Liver (tissue), 9 donors: ENCODE data around the gene GLIS1. TPM values are rescaled to one million over a fixed set of nuclear protein-coding genes. Genes with fewer than 3 reads are reported as not detected.

ENCODE experiments used
- DNase-seq: peaks from one replicate; pipeline ENCODE4 v3.0.0-alpha.2; 2017; ENCODE audit warnings: low spot score
- H3K27ac ChIP-seq, 2 donors: one replicate each; pipeline ENCODE4 v1.7.0; 2013; ENCODE audit warnings: inconsistent platforms in 2 of 2, low read length in 2 of 2, control low read depth in 1 of 2, low read depth in 1 of 2, mild to moderate bottlenecking in 1 of 2
- H3K27me3 ChIP-seq, 4 donors: one replicate each; pipeline versions ENCODE4 v1.6.1 to v1.7.0; 2013; ENCODE audit warnings: low read length in 3 of 4, inconsistent platforms in 1 of 4, mild to moderate bottlenecking in 1 of 4, moderate library complexity in 1 of 4; ENCODE audit not compliant: control insufficient read depth in 4 of 4, insufficient read depth in 4 of 4
- H3K36me3 ChIP-seq, 4 donors: one replicate each; pipeline versions ENCODE4 v1.6.1 to v1.7.0; 2013; ENCODE audit warnings: low read length in 3 of 4, mild to moderate bottlenecking in 3 of 4, low read depth in 1 of 4, moderate library complexity in 1 of 4; ENCODE audit not compliant: control insufficient read depth in 4 of 4, insufficient read depth in 3 of 4
- H3K4me1 ChIP-seq, 4 donors: one replicate each; pipeline versions ENCODE4 v1.6.1 to v1.7.0; 2013; ENCODE audit warnings: low read length in 3 of 4, mild to moderate bottlenecking in 3 of 4, moderate library complexity in 1 of 4; ENCODE audit not compliant: control insufficient read depth in 4 of 4, insufficient read depth in 4 of 4
- H3K4me3 ChIP-seq, 3 donors: one replicate each; pipeline versions ENCODE4 v1.6.1 to v1.7.0; 2013; ENCODE audit warnings: low read length in 3 of 3, control low read depth in 1 of 3, low read depth in 1 of 3, mild to moderate bottlenecking in 1 of 3
- H3K9ac ChIP-seq, 2 donors: one replicate each; pipeline ENCODE4 v1.7.0; 2013; ENCODE audit warnings: low read length in 2 of 2, mild to moderate bottlenecking in 2 of 2, moderate library complexity in 2 of 2, control low read depth in 1 of 2, low read depth in 1 of 2
- H3K9me3 ChIP-seq, 4 donors: one replicate each; pipeline versions ENCODE4 v1.6.1 to v1.7.0; 2013; ENCODE audit warnings: low read length in 3 of 4; ENCODE audit not compliant: control insufficient read depth in 4 of 4
- ATF3 ChIP-seq: IDR thresholded peaks from 2 replicates; pipeline ENCODE4 v1.6.1; 2016; ENCODE audit warnings: antibody characterized with exemption
- EGR1 ChIP-seq, 2 donors: IDR thresholded peaks; 2 replicates each; pipeline ENCODE4 v1.6.1; 2016 to 2018; ENCODE audit warnings: antibody characterized with exemption in 2 of 2, low read depth in 2 of 2
- FOXA2 ChIP-seq: IDR thresholded peaks from 2 replicates; pipeline ENCODE4 v1.6.1; 2016; ENCODE audit warnings: antibody characterized with exemption
- GABPA ChIP-seq, 2 donors: IDR thresholded peaks in 1 of 2; conservative IDR thresholded peaks in 1 of 2; 2 replicates each; pipeline ENCODE4 v1.6.1; 2016; ENCODE audit warnings: antibody characterized with exemption in 2 of 2, mild to moderate bottlenecking in 1 of 2, moderate library complexity in 1 of 2
- HNF4A ChIP-seq, 2 donors: conservative IDR thresholded peaks; 2 replicates each; pipeline ENCODE4 v1.6.1; 2016; ENCODE audit warnings: antibody characterized with exemption in 2 of 2, mild to moderate bottlenecking in 2 of 2
- JUND ChIP-seq, 2 donors: IDR thresholded peaks; 2 replicates each; pipeline ENCODE4 v1.6.1; 2016; ENCODE audit warnings: antibody characterized with exemption in 2 of 2
- MAX ChIP-seq: IDR thresholded peaks from 2 replicates; pipeline ENCODE4 v1.6.1; 2016; ENCODE audit warnings: antibody characterized with exemption
- RAD21 ChIP-seq, 2 donors: IDR thresholded peaks; 2 replicates each; pipeline ENCODE4 v1.6.1; 2016; ENCODE audit warnings: antibody characterized with exemption in 2 of 2, mild to moderate bottlenecking in 2 of 2
- RXRA ChIP-seq, 2 donors: IDR thresholded peaks; 2 replicates each; pipeline ENCODE4 v1.6.1; 2017 to 2018; ENCODE audit warnings: antibody characterized with exemption in 2 of 2, mild to moderate bottlenecking in 1 of 2
- SP1 ChIP-seq: IDR thresholded peaks from 2 replicates; pipeline ENCODE4 v1.6.1; 2018; ENCODE audit warnings: antibody characterized with exemption, mild to moderate bottlenecking
- YY1 ChIP-seq: IDR thresholded peaks from 2 replicates; pipeline ENCODE4 v1.6.1; 2016; ENCODE audit warnings: antibody characterized with exemption, mild to moderate bottlenecking
- WGBS: extraction: QIAGEN DNeasy Blood & Tissue Kit; methylation state at CpG from one replicate; pipeline ENCODE4 v1.1.7; 2013; 5-methylcytosine and 5-hydroxymethylcytosine counted together
- polyA plus RNA-seq, 2 donors: library from polyadenylated mRNA; stranded (reverse) in 1 of 2; unstranded in 1 of 2; fragments of 200-250 nt in 1 of 2; fragments of >200 nt in 1 of 2; fragmentation: Nextera tagmentation in 1 of 2; extraction: Ambion mirVana in 1 of 2; gene quantifications; one replicate each; pipeline versions ENCODE4 v1.2.1 to v1.2.3, GENCODE V29; 2013 to 2015
- total RNA-seq, 2 donors: library from RNA; depleted of rRNA; stranded (reverse); fragments of >200 nt; gene quantifications; one replicate each; pipeline ENCODE4 v1.2.3, GENCODE V29; 2014
- TF ChIP-seq, protein P1 (sequence below): IDR thresholded peaks from 2 replicates; pipeline ENCODE4 v1.6.1; 2016; ENCODE audit warnings: antibody characterized with exemption, mild to moderate bottlenecking
- TF ChIP-seq, protein P2 (sequence below): IDR thresholded peaks from 2 replicates; pipeline ENCODE4 v1.6.1; 2016; ENCODE audit warnings: antibody characterized with exemption
- TF ChIP-seq, protein P3 (sequence below): fragments of 150-350 bp; IDR thresholded peaks from 2 replicates; pipeline ENCODE4 v1.5.1; 2017; ENCODE audit warnings: improper control_type of control experiment, low read depth, low read length; ENCODE audit not compliant: missing input control
- donor health status: healthy.
- donor health status: healthy.
- donor health status: healthy.
- donor health status: healthy.
- donor health status: healthy.

Gene GLIS1
- total and polyA plus RNA-seq, 4 donors, result under 0.01 to 0.05 TPM; not detected in 2

DNA sequence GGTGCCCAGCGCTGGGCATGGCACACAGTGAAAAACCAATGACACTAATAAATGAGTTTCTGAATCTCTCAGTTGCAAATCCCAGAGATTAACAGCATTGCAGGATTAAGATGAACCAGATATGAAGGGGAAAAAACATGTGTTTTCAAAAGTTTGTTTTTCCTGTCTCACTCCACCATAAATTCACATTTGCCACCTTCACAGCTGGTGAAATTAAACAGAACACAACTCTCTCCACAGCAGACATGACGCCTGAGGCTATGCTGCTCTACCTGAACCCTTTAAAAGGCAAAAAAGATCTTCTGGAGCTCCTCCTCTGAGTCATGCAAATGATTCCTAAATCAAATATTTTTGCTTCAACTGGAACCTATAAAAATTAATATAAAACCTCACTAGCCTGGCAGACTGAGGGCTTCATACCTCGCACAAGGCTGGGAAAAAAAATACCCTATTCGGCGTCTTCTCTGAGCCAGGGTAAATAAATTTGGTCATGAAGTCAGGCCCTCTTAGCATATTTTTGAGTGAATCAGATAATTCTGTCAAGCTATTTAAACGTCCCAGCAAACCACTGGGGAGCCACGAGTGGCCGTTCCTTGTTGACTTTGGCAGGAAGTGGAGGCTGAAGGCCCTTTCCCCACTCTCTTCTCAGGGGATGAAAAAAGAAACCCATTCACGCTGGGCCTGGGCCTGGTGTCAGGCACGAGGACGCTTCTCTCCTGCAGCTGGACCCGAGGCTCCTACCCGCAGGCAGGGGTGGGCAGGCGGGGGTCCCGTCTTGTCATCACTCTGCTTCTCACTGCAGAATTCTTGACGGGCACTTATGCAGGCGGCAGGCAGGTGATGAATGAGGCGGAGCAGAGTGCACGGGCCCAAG, 226.8 kb downstream of the GLIS1 start (continued):
- TF ChIP-seq RAD21 (IDR thresholded peaks at IDR 0.05), result no peak
- no peak for TF ChIP-seq JUND (IDR thresholded peaks at IDR 0.05)
- TF ChIP-seq YY1, result no peak
- TF ChIP-seq, protein P1, sequence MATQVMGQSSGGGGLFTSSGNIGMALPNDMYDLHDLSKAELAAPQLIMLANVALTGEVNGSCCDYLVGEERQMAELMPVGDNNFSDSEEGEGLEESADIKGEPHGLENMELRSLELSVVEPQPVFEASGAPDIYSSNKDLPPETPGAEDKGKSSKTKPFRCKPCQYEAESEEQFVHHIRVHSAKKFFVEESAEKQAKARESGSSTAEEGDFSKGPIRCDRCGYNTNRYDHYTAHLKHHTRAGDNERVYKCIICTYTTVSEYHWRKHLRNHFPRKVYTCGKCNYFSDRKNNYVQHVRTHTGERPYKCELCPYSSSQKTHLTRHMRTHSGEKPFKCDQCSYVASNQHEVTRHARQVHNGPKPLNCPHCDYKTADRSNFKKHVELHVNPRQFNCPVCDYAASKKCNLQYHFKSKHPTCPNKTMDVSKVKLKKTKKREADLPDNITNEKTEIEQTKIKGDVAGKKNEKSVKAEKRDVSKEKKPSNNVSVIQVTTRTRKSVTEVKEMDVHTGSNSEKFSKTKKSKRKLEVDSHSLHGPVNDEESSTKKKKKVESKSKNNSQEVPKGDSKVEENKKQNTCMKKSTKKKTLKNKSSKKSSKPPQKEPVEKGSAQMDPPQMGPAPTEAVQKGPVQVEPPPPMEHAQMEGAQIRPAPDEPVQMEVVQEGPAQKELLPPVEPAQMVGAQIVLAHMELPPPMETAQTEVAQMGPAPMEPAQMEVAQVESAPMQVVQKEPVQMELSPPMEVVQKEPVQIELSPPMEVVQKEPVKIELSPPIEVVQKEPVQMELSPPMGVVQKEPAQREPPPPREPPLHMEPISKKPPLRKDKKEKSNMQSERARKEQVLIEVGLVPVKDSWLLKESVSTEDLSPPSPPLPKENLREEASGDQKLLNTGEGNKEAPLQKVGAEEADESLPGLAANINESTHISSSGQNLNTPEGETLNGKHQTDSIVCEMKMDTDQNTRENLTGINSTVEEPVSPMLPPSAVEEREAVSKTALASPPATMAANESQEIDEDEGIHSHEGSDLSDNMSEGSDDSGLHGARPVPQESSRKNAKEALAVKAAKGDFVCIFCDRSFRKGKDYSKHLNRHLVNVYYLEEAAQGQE, result no peak
- TF ChIP-seq FOXA2, result no peak
- TF ChIP-seq EGR1 (IDR thresholded peaks at IDR 0.05; ENCODE audit: low read depth in 2 of 2), result no peak
- no peak for TF ChIP-seq RXRA (IDR thresholded peaks at IDR 0.05)

DNA sequence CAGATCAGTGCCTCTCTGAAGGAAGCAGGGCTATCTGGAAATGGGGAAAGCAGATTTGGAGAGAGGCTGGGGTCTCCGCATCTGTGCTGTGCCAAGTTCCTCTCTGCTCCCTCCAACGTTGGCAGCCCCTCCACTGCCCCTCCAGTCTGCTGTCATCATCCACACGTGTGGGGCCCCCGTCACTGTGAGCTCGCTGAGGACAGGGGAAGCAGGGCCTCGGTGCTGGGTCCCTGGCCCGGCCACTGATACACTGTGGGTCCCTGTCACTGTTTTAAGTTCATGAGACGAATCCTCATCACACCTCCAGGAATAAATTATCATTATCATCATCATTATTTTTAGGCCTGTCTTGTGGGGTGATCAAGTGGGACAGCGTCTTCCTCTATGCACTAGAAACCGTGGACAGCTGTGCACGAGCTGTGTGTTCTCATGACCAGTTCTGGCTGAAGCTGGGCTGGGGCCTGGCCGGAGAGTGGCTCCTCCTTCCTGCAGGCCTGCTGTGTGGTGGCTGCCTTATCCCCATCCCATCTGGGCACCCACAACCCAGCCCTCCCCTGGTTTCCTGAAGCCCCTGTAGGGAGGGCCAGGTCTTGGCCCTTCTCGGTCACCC, 227.5 kb downstream of the GLIS1 start:
- Histone ChIP-seq H3K36me3 (no peaks in the 10 kb centered on the region), H3K4me1 (no peaks in the 10 kb centered on the region), H3K4me3 (no peak overlapping the region), H3K27ac (no peak overlapping the region), H3K27me3 (no peaks in the 10 kb centered on the region), H3K9me3 (no peaks in the 10 kb centered on the region), H3K9ac (no peak overlapping the region)
- no peak for DNase-seq
- WGBS, result 89% methylated on average over 13 of the region's 13 CpGs
- TF ChIP-seq GABPA (IDR thresholded peaks at IDR 0.05 in 1 of 2, conservative IDR thresholded peaks at IDR 0.05 in 1 of 2) (no peak), YY1 (no peak), RXRA (IDR thresholded peaks at IDR 0.05) (no peak), MAX (no peak), ATF3 (no peak), SP1 (no peak), HNF4A (conservative IDR thresholded peaks at IDR 0.05) (no peak)
- TF ChIP-seq, protein P2, sequence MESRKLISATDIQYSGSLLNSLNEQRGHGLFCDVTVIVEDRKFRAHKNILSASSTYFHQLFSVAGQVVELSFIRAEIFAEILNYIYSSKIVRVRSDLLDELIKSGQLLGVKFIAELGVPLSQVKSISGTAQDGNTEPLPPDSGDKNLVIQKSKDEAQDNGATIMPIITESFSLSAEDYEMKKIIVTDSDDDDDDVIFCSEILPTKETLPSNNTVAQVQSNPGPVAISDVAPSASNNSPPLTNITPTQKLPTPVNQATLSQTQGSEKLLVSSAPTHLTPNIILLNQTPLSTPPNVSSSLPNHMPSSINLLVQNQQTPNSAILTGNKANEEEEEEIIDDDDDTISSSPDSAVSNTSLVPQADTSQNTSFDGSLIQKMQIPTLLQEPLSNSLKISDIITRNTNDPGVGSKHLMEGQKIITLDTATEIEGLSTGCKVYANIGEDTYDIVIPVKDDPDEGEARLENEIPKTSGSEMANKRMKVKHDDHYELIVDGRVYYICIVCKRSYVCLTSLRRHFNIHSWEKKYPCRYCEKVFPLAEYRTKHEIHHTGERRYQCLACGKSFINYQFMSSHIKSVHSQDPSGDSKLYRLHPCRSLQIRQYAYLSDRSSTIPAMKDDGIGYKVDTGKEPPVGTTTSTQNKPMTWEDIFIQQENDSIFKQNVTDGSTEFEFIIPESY, result no peak
- TF ChIP-seq, protein P3, sequence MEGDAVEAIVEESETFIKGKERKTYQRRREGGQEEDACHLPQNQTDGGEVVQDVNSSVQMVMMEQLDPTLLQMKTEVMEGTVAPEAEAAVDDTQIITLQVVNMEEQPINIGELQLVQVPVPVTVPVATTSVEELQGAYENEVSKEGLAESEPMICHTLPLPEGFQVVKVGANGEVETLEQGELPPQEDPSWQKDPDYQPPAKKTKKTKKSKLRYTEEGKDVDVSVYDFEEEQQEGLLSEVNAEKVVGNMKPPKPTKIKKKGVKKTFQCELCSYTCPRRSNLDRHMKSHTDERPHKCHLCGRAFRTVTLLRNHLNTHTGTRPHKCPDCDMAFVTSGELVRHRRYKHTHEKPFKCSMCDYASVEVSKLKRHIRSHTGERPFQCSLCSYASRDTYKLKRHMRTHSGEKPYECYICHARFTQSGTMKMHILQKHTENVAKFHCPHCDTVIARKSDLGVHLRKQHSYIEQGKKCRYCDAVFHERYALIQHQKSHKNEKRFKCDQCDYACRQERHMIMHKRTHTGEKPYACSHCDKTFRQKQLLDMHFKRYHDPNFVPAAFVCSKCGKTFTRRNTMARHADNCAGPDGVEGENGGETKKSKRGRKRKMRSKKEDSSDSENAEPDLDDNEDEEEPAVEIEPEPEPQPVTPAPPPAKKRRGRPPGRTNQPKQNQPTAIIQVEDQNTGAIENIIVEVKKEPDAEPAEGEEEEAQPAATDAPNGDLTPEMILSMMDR, result no peak
- TF ChIP-seq, protein P1, result no peak
